Fibroblast of the conjunctiva (primary cell): ENCODE data around the gene CHRNA4.

Source experiments
- DNase-seq: peaks from one replicate; pipeline ENCODE4 v3.0.0-alpha.2; 2010; ENCODE audit warnings: low read depth

CHRNA4 gene

DNA sequence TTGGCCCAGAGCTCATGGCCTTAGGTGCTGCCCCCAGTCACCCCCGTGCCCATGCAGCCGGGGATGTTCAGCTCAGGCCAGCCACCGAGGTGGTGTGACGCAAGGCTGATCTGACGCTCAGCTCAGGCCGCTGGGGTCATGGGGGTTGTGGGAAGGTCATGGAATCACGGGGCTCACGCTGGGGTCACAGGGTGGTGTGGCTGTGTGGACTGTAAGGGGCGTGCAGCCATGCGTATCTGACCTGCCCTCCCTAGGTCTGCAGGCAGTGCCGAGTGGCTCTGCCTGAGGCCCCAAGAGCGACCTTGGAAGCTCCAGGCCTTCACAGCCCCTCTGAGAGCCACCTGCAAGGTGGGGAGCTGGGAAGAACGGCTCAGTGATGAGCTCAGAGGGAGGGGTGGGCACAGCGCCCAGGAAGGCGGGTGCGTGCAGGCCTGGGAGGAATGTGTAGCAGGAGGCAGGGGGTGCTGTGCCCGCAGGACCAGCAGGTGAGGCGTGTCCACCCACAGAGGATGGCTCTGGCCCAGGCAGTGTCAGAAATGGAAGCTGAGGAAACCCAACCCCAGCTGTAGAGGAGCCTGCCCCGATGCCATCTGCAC, 27.8 kb downstream of the CHRNA4 start:
- DNase-seq = no peak

- no peak for DNase-seq
Measured at GRCh38 chr20:63332488-63333240, 28.5 kb downstream of the CHRNA4 start.

GRCh38 chr20:63331741-63332400, 29.3 kb downstream of the CHRNA4 start:
- no peak for DNase-seq

GRCh38 chr20:63330940-63331339, 30.2 kb downstream of the CHRNA4 start:
- no peak for DNase-seq

- no peak for DNase-seq
Measured at GRCh38 chr20:63330084-63330760, 30.9 kb downstream of the CHRNA4 start.

GRCh38 chr20:63329331-63330083, 31.6 kb downstream of the CHRNA4 start:
- no peak for DNase-seq

DNA sequence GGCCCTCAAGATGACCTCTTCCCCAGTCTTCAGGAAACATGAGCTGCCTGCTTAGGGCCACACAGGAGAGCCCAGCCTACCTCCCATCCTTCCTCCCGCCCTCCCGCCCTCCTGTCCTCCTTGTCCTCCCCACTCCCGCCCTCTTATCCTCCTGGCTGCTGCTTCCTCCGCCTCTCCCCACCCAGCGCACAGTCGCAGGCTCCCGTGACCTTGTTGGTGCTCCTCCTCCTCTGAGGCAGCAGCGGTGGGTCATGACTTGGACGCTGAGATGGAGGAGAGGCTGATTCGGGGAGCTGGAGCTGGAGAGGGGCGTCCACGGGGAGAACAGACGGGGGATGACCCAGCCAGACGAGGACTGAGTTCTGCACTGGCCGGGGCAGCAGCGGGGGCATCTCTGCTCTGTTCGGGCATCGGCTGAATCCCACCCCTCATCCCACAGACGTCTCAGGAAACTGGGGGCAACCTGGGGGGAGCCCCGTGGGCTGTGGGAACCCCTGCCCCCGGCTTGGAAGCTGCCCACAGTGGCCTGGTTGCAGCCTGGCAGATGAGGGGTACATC, 32.4 kb downstream of the CHRNA4 start:
- no peak for DNase-seq

DNA sequence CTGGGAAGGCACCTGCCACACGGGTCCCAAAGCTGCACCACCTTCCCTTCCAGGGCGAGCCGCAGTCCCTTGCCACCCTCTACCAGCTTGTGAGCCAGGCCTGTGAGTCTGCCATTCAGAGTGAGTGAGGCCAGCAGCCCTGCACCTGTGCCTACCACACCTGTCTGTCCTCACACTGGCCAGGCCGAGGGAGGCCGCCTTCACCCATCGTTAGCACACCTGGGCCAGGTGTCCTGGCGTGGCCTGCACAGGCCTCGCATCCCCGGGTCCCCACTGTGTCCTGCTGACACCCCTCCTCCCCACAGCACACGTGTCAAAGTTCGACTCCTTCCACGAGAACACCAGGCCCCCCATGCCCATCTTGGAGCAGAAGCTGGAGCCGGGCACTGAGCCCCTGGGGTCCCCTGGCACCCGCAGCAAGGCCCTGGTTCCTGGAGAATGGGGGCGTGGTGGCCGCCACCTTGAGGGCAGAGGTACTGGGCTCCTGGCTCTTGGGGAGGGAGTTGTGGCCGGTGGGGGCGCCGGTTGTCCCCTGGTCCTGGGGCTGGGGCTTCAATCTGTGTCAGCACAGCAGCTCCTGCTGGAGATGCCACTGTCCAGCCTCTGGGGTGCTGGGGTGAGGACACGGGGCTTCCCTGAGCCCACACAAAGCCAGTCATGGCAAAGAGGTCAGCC, 33.0 kb downstream of the CHRNA4 start:
- no peak for DNase-seq

GRCh38 chr20:63327231-63327745, 33.9 kb downstream of the CHRNA4 start:
- DNase-seq = no peak

DNA sequence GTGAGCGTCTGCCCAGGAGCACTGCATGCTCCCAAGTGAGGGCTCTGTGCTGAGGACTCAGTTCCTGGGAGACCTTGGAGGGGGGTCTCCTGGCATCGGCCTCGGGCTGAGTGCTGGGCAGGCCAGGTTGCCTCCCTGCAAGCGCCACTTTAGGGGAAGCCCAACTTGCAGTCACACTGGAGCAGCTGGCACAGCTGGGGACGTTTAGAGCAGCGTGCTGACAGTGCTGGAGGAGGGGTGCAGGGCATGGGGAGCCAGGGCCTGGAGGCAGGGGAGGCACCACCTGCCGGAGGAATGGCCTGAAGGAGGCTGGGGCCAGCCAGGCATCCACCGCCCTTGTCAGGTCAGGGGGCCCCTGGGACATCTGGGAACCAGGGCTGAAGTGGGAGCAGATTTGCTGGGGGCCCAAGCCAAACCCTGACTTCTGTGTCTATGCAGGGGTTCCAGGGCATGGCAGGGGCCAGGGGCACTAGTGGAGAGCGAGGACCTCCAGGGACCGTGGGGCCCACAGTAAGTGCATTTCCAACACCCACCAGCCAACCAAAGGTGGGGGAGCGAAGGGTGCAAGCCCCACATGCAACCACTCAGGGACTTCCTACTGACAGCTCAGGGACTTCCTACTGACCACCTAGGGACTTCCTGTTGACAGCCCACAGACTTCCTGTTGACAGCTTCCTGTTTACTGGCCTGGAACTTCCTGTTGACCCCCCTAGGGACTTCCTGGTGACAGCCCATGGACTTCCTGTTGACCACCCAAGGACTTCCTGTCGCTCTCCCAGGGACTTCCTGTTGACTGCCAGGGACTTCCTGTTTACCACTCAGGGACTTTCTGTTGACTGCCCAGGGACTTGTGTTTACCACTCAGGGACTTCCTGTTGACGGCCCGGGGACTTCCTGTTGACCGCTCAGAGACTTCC, 34.6 kb downstream of the CHRNA4 start:
- DNase-seq = no peak

DNA sequence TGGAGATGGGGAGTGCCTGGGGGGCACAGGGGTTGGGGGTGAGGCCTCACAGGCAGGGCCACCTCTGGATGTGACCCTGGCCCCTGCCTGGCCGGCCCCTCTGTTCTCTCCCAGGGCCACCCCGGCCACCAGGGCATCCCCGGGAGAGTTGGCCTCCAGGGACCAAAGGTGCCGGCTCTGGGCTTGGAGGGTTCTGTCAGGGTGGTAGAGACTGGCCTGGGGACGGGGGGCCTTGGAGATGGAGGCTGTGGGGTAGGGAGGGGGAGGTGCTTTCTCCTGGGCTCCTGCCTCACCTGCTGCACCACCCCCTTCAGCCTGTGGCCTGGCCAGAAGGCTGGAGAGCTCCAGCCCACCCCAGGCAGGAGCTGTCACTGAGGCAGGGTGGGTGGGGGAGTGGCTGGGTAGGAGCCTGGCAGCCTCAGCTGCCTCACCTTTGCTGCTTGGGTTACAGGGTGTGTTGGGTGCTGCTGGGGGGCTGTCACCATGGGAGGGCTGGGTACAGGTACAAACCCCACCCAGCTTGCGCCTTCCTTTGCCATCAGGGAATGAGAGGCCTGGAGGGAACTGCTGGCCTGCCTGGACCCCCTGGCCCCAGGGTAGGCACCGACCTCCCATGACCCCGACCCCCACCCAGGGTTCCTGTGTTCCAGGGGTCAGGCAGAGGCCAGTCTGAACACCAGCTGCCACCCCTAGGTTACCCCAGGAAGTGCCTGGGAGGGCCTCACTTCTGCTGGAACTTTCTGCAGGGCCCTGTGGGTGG, 35.4 kb downstream of the CHRNA4 start:
- no peak for DNase-seq

DNA sequence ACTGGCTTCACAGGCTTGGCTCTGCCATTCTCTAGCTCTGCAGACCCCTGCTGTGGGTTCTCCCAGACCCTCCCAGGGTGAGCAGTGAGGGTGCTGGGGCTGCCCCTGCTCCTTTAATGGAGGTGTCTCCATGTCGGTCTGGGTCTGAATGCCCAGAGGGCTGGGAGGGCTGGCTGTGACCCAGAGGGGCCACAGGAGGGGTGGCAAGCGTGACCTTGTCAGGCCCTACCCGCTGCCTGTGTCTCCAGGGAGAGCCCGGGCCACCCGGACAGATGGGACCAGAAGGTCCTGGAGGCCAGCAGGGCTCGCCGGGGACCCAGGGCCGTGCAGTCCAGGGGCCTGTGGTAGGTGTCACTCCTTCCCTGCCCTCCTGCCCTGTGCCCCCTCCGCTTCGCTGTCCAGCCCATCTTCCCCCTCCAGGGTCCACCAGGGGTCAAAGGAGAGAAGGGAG, 36.1 kb downstream of the CHRNA4 start:
- no peak for DNase-seq

GRCh38 chr20:63323357-63323981, 37.7 kb downstream of the CHRNA4 start:
- DNase-seq = no peak

DNA sequence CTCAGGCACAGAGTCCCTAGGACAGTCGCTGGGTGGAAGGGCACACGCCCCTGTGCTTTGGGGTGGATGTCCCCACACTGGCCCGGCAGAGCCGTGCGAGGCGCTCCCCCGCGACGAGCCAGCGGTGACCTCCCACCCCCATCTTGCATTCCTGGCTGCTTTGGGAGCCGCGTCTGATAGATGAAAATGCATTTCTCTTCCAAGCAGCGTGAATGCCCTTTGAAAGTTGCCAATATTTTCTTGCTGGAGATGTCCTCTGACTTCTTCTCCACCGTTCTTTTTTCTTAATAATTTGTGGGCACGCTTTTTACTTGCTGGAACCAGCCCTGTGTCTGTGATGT, 38.2 kb downstream of the CHRNA4 start:
- no peak for DNase-seq

DNA sequence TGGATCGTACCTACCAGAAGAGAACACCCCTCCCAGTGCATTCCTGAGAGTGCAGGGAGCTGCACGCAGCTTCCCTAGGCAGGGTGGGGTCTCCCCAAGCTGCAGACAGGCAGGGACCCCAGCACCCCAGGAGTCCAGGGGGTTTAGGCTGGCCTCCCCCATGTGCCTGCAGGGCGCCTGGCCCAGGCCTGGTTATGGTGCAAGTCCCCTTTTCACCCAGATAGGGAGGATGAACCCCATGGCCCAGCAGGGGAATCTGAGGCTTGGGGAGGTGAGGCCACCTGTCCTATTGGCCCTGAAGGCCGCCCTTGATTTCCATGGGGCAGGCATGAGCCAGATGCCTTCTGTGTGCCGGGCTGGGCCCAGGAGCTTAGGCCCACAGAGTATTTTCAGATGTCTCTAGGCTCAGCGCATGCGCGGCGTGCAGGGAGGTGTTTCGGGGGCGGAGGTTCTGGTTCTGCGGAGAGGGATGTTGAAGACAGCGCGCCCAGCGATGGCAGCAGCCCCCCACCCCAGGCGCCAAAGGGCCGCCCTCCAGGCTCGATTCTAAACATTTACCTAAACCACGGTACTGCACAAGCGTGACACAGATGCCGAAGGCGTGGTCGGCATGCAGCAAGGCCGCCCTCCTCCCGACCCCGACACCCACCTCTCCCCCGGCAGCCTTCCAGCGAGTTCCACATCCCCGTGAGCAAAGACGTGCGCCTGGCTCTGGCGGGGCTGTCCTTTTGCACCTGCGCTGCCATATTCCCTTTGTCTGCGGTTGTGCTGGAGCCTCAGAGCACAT, 38.8 kb downstream of the CHRNA4 start:
- no peak for DNase-seq

- DNase-seq = no peak
Measured at GRCh38 chr20:63321148-63321831, 39.9 kb downstream of the CHRNA4 start.

GRCh38 chr20:63320616-63321147, 40.5 kb downstream of the CHRNA4 start:
- no peak for DNase-seq
